Dermis microvascular lymphatic vessel endothelial cell (primary cell): ENCODE measurements around the gene SBF1. TPM values are rescaled to one million over a fixed set of nuclear protein-coding genes. Genes with fewer than 3 reads are reported as not detected.
A peak's percentile ranks its signal among the peaks of the same experiment; 100 is the strongest.

Source experiments
- DNase-seq, 2 donors: peaks; one replicate each; pipeline versions ENCODE4 v3.0.0 to v3.0.0-alpha.2; 2010; ENCODE audit warnings: low read depth in 2 of 2
- total RNA-seq: library from RNA; depleted of rRNA; stranded (reverse); fragments of >200 nt; gene quantifications from 2 replicates; pipeline ENCODE4 v1.2.1, GENCODE V29; 2014

Gene SBF1
- total RNA-seq, 1 donor from 2014 or later: 26.7 TPM

DNA sequence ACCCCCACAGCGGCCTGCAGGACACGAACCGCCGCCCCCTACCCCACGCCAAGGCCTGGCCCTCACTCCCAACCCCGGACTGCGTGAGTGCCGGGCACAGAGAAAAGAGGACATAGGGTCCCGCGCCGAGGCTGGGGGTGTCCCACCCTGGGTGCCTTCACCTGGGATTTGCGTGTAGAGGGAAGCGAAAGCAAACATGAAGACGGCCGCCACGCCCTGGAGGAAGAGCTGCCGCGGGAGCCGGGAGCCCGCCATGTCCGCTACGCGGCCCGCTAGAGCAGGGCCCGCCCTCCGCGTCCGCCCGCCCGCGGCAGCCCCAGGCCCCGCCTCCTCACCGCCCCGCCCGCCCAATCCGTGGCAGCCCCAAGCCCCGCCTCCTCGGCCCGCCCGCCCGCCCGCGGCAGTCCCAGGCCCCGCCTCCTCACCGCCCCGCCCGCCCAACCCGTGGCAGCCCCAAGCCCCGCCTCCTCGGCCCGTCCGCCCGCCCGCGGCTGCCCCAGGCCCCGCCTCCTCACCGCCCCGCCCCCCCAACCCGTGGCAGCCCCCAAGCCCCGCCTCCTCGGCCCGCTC, 32.7 kb upstream of the SBF1 start, which contains the start of gene LMF2:
TSS of gene LMF2 (minus strand) at position 282 of the 570 bp plus-strand sequence. CDS start at position 255, 27 bp downstream.
- peak in 1 of 2 donors; percentile 33 for DNase-seq

DNA sequence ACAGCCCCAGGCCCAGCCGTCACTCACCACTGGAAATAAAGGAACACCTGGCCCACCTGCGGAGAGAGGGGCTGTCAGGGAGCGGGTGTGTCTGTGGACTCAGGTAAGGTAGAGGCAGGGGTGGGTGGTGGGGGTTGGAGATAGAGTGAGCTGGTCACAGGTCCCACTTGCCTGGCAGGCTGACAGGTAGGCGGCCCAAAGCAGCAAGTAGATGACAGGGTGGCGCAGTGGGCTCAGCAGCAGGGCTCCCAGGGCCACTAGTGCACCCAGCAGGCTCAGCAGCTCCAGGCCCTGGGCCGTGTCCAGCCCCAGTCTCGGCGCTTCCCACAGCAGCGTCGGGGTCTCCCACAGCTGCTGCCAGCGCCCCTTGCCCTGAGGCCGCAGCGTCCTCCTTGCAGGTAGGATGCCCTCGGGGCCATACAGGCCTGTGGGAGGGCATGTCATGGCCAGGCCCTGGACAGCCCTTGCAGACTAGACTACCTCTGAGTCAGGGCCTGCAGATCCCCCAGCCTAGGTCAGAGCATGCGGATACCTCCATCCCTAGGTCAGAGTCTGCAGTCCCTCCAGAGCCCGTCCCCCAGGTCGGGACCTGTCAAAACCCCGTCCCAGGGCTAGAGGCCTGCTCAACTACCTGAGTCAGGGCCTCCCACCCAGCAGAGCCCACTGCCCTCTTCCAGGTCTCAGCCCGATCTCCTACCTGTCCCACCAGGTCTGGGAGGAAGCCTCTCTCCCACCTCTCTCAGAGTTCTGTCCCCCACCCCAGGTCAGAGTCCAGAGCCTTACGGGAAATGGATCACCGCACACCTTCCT, 32.0 kb upstream of the SBF1 start:
- peak in 1 of 2 donors; percentile 21 for DNase-seq

DNA sequence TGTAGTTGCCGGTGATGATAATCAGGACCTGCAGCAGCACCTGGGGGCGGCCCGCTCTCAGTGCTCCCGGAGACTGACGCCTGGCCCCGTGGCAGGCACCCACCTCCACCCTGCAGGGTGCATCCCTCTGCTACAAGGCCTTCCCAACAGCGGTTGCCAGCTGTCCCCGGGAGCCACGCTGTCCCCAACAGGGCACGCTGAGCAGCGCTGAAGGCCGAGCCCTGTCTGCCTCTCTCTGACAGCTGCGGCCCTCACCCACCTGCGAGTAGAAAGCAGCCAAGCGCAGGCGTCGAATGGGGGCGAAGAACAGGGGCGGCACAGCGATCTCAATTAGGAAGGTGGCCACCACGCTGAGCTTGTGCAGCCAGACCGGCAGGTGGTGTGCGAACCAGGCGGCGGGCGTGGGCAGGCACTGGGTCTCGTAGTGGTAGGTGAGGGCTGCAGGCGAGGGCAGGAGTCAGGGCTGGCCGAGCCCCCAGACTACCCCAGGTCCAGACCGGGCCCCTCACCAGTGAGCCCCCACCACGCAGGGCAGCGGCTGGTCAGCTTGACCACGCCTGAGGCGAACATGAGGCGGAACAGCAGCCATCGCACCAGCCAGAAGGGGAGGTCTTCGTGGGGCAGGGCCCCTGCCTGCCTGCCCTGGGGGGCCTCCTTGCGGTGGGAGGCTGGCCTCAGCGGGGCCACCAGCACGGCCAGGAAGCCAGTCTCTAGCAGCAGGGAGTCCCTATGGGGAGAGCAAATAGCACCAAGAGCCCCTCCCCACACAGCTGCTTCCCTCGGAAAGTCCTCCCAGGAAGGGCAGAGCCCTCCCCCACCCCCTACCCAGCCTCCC, 31.2 kb upstream of the SBF1 start:
- DNase-seq: no peak

DNA sequence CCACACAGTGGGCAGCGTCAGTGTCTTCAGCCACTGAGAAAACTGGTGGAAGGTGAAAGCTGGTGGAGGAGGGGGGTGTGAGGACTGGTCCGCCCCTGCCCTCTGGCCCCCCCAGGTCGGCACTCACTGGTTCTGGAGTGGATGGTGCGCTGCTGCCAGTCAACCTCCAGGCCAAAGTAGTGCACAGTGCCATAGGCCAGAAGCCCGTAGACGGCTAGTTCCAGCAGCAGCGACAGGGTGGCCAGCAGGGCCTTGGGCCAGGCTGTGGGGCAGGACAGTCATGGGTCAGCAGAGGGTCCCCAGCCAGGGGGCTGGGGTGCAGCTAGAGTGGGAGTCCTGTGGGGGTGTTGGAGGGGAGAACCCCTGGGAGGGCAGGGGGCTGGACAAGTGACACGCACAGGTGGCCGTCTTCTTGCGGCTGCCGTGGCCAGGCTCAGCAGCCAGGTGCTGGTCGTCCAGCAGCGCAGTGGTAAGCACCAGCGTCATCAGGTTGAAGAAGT, 30.5 kb upstream of the SBF1 start:
- no peak for DNase-seq

DNA sequence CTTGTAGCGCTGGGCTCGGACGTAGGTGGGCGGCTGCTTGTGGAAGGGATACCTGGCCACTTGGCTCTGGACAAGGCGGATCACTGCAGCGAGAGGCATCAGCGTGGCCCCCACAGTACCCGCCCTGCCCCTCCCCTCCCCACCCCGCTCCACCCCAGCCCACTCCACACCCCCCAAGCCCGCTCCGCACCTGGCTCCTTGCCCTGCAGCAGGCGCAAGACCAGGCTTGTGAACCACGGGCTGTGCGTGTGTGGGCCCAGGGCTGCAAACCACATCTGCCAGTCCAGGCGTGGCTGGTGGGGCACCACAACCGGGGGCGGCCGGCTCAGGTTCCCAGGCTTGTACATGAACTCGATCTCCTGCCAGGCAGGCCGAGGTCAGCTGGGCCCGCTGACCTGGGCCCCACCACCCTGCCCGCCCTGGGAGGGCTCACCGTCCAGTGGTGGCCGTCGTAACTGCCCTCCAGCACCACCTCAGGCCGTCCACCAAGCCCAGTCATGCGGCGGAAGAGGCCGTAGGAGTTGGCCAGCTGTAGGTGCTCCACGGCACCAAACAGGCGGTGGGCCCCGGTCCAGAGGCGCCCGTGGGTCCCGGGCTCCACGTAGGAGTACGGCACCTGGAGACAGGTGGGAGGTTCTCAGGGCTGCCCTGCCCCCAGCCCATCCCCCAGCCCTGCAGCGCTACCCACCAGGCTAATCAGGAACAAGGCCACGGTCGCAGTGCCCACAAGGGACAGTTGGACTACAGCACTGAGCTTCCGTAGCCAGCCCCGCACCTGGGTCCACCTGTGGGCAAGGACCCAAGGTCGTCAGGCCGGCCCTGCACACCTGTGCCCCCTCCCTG, 29.8 kb upstream of the SBF1 start:
- DNase-seq: no peak

GRCh38 chr22:50503475-50504145, 28.8 kb upstream of the SBF1 start:
- no peak for DNase-seq

- no peak for DNase-seq
Observed at GRCh38 chr22:50502628-50503474, 28.0 kb upstream of the SBF1 start.

GRCh38 chr22:50502096-50502495, 27.3 kb upstream of the SBF1 start:
- no peak for DNase-seq

DNA sequence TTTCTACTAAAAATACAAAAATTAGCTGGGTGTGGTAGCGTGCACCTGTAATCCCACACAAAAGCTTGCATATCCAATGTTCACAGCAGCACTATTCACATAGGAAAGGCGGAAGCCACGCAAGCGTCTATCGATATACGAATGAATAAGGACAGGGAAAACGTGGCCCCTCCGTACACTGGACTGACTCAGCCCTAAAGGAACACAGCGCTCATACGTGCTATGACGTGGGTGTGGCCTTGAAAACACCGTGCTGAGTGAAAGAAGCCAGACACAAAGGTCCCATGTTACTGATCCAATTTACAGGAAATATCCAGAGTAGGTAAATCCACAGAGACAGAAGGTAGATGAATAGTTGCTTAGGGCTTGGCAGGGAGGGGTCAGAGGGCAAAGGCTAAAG, 25.6 kb upstream of the SBF1 start:
- DNase-seq: no peak

- peak; percentile 37 to 68 for DNase-seq
Observed at GRCh38 chr22:50498322-50498890, 23.6 kb upstream of the SBF1 start.

DNA sequence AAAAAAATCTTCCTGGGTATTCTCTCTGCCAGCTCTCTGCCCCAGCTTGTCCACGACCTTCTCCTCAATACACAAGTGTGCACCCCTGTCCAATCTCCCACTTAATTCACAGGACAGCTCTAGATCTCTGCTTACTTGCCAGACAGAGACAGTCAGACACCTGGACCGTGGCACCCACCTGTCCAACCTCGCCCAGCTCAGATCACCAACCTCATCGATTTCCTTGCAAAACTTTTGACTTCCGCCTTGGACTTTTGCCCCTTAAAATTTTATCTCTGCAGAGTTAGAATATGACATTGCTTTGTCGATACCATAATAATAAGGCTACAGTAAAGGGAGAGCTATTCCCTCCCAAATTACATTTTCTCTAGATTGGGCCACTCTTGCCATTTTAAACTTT, 22.3 kb upstream of the SBF1 start:
- no peak for DNase-seq

DNA sequence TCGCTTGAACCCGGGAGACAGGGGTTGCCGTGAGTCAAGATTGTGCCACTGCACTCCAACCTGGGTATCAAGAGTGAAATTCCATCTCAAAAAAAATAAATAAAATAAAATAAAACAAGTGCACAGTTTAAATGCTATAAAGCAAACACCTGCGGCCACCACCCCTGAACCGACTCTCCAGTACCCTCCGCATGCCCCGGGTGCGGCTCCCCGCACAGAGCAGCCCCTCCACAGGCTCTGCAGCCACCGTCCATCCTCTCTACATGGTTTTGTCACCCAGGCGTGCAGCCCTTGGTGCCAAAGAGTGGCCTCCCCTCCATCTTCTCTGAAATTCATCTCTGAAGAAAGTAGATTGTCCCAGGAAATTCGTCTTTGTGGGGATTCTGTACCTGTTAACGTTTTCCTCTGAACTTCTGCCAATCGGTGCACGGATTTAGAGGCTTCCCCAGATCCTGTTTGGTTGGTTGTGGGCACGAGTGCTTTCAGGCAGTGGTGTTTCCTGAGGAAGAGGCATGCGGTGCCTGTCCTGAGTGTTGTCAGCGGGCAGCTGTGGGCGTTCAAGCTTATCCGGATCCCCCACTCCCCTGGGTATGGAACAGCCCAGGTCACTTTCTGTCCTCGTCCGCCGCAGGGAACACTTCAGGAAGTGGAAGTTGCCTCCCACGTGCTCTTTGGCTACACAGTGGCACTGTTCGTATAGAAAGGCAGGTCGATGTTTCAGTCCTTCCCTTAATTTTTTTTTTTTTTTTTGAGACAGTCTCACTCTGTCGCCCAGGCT, 15.9 kb upstream of the SBF1 start:
- no peak for DNase-seq

- no peak for DNase-seq
Observed at GRCh38 chr22:50489363-50490243, 14.8 kb upstream of the SBF1 start.

GRCh38 chr22:50488886-50489285, 14.1 kb upstream of the SBF1 start:
- no peak for DNase-seq

DNA sequence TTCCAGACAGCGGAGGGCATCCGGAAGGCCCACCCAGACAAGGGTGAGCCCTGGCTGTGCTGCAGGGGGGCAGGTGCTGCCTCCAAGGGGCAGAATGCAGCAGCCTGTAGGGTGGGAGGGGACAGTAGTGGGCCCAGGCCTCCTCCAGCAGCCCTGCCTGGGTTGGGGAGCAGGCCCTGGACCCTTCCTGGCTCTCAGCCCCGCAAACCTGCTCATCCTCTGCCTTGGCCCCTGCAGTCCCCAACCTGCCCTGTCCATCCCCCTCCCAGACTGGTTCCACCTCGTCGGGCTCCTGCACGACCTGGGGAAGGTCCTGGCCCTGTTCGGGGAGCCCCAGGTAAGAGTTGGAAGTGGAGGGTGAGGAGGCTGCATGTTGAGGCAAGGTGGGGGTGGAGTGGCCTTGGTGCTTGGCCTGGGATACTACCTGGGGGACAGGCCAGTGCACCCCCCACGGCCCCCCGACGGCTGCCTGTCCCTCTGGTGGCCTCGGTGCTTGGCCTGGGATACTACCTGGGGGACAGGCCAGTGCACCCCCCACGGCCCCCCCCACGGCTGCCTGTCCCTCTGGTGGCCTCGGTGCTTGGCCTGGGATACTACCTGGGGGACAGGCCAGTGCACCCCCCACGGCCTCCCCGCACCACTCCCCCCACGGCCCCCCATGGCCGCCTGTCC, 13.3 kb upstream of the SBF1 start:
- no peak for DNase-seq

DNA sequence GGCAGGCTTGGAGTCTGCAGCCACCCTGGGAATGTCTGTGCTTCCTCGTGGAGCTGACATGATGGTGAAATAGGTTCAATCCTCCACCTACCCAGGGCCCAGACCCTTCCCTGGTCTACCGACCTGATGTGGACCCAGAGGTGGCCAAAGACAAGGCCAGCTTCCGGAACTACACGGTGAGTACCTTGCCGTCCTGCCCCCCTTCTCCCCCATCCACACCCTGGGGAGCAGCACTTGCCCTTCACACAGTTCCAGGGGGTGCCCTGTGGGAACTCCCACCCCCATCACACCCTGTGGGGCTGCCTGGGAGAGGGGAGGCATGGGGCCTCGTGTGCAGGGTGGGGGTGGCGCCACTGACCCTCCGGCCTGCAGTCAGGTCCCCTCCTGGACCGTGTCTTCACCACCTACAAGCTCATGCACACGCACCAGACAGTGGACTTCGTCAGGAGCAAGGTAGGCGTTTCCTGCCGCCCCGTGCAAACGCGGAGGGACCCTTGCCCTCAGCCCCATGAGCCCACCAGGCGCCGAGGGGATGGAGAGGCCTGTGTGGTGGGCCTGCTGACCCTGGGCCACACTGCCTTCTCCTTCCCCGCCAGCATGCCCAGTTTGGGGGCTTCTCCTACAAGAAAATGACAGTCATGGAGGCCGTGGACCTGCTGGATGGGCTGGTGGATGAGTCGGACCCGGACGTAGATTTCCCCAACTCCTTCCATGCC, 12.6 kb upstream of the SBF1 start:
- DNase-seq: no peak
